SK-N-SH treated with all-trans-retinoic acid at 6 μM for 48 hours (cell line): ENCODE results near the gene ZSWIM7.

Experiments
- ATAC-seq: fragments of 200-7000 bp; cut with Tn5 transposase; 3 replicates; pipeline ENCODE4 v1.9.1; 2020; ENCODE audit warnings: mild to moderate bottlenecking, moderate library complexity
- BACH2 ChIP-seq: fragments of 250-450 bp; sonication (Bioruptor Pico); IDR thresholded peaks from 2 replicates; pipeline ENCODE4 v1.9.0; 2021; ENCODE audit warnings: mild to moderate bottlenecking, borderline replicate concordance
- CSDC2 ChIP-seq: fragments of 250-450 bp; sonication (Bioruptor Pico); IDR thresholded peaks from 2 replicates; pipeline ENCODE4 v1.5.0; 2020; ENCODE audit warnings: mild to moderate bottlenecking, moderate library complexity
- ESRRG ChIP-seq: fragments of 250-450 bp; sonication (Bioruptor Pico); IDR thresholded peaks from 2 replicates; pipeline ENCODE4 v1.6.1; 2021; ENCODE audit warnings: mild to moderate bottlenecking
- GLIS3 ChIP-seq: fragments of 250-450 bp; sonication (Bioruptor Pico); IDR thresholded peaks from 2 replicates; pipeline ENCODE4 v1.5.0; 2020; ENCODE audit warnings: mild to moderate bottlenecking, moderate library complexity
- ISL1 ChIP-seq: fragments of 250-450 bp; sonication (Bioruptor Pico); IDR thresholded peaks from 2 replicates; pipeline ENCODE4 v2.1.2; 2022; ENCODE audit warnings: mild to moderate bottlenecking, moderate library complexity
- OSR1 ChIP-seq: fragments of 250-450 bp; sonication (Bioruptor Pico); IDR thresholded peaks from 2 replicates; pipeline ENCODE4 v1.8.0; 2022; ENCODE audit warnings: moderate library complexity, mild to moderate bottlenecking, inconsistent platforms
- PPARA ChIP-seq: fragments of 250-450 bp; sonication (Bioruptor Pico); IDR thresholded peaks from 2 replicates; pipeline ENCODE4 v1.5.0; 2020; ENCODE audit warnings: mild to moderate bottlenecking, borderline replicate concordance
- RARB ChIP-seq: fragments of 250-450 bp; sonication (Bioruptor Pico); IDR thresholded peaks from 2 replicates; pipeline ENCODE4 v1.8.0; 2021; ENCODE audit warnings: mild to moderate bottlenecking, moderate library complexity
- TCF4 ChIP-seq: fragments of 250-450 bp; sonication (Bioruptor Pico); IDR thresholded peaks from 2 replicates; pipeline ENCODE4 v1.8.0; 2021; ENCODE audit warnings: mild to moderate bottlenecking, moderate library complexity, borderline replicate concordance
- TOX ChIP-seq: fragments of 250-450 bp; sonication (Bioruptor Pico); IDR thresholded peaks from 2 replicates; pipeline ENCODE4 v1.8.0; 2021; ENCODE audit warnings: mild to moderate bottlenecking, moderate library complexity, borderline replicate concordance
- ZC3H10 ChIP-seq: fragments of 250-450 bp; sonication (Bioruptor Pico); IDR thresholded peaks from 2 replicates; pipeline ENCODE4 v1.5.1; 2021; ENCODE audit warnings: mild to moderate bottlenecking, moderate library complexity
- ZFP3 ChIP-seq: fragments of 250-450 bp; sonication (Bioruptor Pico); IDR thresholded peaks from 2 replicates; pipeline ENCODE4 v1.5.0; 2020; ENCODE audit warnings: mild to moderate bottlenecking, moderate library complexity
- ZFP30 ChIP-seq: fragments of 450-650 bp; formaldehyde crosslinking; IDR thresholded peaks from 2 replicates; pipeline ENCODE4 v1.5.0; 2022; ENCODE audit warnings: mild to moderate bottlenecking, moderate library complexity
- ZNF565 ChIP-seq: fragments of 450-650 bp; formaldehyde crosslinking; conservative IDR thresholded peaks from 2 replicates; pipeline ENCODE4 v1.5.0; 2020; ENCODE audit warnings: low read depth, mild to moderate bottlenecking, moderate library complexity
- ZNF8 ChIP-seq: fragments of 450-650 bp; formaldehyde crosslinking; IDR thresholded peaks from 2 replicates; pipeline ENCODE4 v1.5.0; 2020; ENCODE audit warnings: mild to moderate bottlenecking, moderate library complexity
- TF ChIP-seq, protein P1 (sequence below): fragments of 250-450 bp; sonication (Bioruptor Pico); IDR thresholded peaks from 2 replicates; pipeline ENCODE4 v1.5.1; 2020; ENCODE audit warnings: low read depth, mild to moderate bottlenecking, moderate library complexity
- TF ChIP-seq, protein P2 (sequence below): fragments of 250-450 bp; sonication (Bioruptor Pico); IDR thresholded peaks from 2 replicates; pipeline ENCODE4 v1.8.0; 2020; ENCODE audit warnings: mild to moderate bottlenecking, moderate library complexity, borderline replicate concordance
- TF ChIP-seq, protein P3 (sequence below): fragments of 250-450 bp; sonication (Bioruptor Pico); IDR thresholded peaks from 2 replicates; pipeline ENCODE4 v1.8.0; 2021; ENCODE audit warnings: low read depth, mild to moderate bottlenecking, moderate library complexity, borderline replicate concordance
- TF ChIP-seq, protein P4 (sequence below): fragments of 250-450 bp; sonication (Bioruptor Pico); IDR thresholded peaks from 2 replicates; pipeline ENCODE4 v1.5.0; 2020; ENCODE audit warnings: mild to moderate bottlenecking, moderate library complexity
- TF ChIP-seq, protein P5 (sequence below): fragments of 250-450 bp; sonication (Bioruptor Pico); IDR thresholded peaks from 2 replicates; pipeline ENCODE4 v1.5.1; 2021; ENCODE audit warnings: mild to moderate bottlenecking, moderate library complexity

ZSWIM7 gene, protein sequence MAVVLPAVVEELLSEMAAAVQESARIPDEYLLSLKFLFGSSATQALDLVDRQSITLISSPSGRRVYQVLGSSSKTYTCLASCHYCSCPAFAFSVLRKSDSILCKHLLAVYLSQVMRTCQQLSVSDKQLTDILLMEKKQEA

DNA sequence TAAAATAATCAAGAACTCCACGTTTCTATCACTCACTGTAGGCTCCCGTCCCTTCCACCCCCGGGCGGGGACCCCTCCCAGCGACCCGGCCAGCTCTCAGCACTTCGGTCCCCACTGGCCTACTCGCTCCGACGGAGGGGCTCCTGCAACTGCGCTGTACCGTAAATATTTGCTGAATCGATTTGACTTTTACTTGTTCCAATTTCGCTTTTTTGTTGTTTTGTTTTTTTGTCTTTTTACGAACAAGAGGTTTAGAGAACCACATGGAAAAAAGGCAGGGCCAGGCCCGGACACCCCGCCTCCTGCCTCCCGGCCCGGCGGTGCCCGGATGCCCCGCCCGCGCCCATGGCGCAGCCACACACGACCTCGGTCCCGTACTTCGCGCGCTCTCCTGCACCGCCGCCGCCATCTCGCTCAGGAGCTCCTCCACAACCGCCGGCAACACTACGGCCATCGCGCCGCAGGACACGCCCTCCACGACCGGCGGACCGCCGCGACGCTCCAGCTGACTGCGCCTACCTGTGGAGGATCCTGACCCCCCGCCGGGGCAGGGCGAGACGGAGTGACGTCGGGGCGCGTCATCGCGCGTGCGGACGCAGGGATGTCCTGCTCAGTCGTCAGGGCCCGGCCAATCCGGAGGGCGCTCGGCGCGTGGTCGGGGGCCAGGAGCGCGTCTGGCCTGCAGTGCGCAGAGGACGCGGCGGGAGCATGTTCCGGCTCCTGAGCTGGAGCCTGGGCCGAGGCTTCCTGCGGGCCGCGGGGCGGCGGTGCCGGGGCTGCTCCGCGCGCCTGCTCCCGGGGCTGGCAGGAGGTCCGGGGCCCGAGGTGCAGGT is at the start of gene ZSWIM7, which contains the start of gene TTC19:
Gene ZSWIM7 (minus strand): TSS at position 564 of the 833 bp plus-strand sequence. CDS start 110 bp downstream, at position 454.
Gene TTC19 (plus strand): TSS at position 684 of the 833 bp plus-strand sequence. CDS start 25 bp downstream, at position 709.
- peak; percentile 94 for ATAC-seq
- TF ChIP-seq PPARA (CRISPR knock-in tag): no peak
- TF ChIP-seq ZC3H10 (CRISPR knock-in tag): 0 out of 2 replicates have a peak, but pooled peaks have one; percentile 37
- TF ChIP-seq ZFP3 (CRISPR knock-in tag): peak; percentile 93

DNA sequence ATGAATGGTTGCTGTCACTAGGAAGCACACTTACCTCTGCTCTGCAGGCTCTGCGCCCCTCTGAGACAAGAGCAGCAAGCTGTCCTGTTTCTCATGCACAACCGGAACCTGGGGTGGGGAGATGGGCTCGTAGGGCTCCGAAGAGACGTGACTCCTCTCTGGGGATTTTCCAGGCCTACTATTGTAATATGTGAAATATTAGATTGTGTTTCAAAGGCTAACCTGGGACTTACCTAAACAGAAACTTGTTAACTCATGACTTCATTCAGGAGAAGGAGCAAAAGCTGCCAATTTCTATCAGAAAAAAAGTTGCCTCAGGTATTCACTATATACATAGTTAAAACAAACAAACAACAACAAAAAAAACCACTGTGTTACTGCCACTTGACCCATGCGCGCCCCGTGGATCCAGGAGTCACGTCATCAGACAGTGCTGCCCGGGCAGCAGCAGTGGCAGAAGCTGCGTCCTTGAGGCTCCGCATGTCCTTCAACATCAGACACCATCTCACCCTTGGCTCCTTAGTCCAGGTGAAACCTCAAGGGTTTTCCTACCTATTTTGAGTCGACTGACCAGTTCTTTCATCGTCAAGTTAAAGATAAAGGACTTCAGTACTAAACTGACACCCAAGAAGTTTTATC is 49.4 kb upstream of the ZSWIM7 start:
- TF ChIP-seq BACH2 (CRISPR knock-in tag) (no peak), ZNF565 (CRISPR knock-in tag) (no peak), ISL1 (CRISPR knock-in tag) (no peak), RARB (CRISPR knock-in tag) (no peak), ESRRG (CRISPR knock-in tag) (no peak), CSDC2 (CRISPR knock-in tag) (no peak)
- TF ChIP-seq, protein P1, sequence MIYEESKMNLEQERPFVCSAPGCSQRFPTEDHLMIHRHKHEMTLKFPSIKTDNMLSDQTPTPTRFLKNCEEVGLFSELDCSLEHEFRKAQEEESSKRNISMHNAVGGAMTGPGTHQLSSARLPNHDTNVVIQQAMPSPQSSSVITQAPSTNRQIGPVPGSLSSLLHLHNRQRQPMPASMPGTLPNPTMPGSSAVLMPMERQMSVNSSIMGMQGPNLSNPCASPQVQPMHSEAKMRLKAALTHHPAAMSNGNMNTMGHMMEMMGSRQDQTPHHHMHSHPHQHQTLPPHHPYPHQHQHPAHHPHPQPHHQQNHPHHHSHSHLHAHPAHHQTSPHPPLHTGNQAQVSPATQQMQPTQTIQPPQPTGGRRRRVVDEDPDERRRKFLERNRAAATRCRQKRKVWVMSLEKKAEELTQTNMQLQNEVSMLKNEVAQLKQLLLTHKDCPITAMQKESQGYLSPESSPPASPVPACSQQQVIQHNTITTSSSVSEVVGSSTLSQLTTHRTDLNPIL (CRISPR knock-in tag): no peak
- no peak for ATAC-seq

DNA sequence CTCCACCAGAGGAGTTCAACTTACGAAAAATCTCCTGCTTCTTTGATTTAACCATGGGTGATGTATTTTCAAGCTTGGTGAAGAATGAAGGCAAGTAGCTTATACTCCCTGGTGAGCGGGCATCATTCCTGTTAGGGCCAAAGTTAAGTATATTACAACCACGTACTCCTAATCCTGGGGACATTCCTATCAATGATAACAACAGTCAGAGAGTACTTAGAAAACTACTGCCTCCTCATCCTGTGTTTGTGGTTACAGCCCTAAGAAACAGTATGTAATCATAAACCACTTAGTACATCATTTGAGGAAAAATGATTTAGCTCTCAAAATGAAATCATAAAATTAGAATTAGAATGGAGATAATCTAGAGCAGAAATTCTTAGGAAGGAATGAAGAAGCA is 47.5 kb upstream of the ZSWIM7 start:
- TF ChIP-seq TCF4 (CRISPR knock-in tag) (no peak), GLIS3 (CRISPR knock-in tag) (no peak), ESRRG (CRISPR knock-in tag) (no peak), OSR1 (CRISPR knock-in tag) (no peak), ISL1 (CRISPR knock-in tag) (no peak)
- TF ChIP-seq, protein P2, sequence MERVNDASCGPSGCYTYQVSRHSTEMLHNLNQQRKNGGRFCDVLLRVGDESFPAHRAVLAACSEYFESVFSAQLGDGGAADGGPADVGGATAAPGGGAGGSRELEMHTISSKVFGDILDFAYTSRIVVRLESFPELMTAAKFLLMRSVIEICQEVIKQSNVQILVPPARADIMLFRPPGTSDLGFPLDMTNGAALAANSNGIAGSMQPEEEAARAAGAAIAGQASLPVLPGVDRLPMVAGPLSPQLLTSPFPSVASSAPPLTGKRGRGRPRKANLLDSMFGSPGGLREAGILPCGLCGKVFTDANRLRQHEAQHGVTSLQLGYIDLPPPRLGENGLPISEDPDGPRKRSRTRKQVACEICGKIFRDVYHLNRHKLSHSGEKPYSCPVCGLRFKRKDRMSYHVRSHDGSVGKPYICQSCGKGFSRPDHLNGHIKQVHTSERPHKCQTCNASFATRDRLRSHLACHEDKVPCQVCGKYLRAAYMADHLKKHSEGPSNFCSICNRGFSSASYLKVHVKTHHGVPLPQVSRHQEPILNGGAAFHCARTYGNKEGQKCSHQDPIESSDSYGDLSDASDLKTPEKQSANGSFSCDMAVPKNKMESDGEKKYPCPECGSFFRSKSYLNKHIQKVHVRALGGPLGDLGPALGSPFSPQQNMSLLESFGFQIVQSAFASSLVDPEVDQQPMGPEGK (CRISPR knock-in tag): no peak
- ATAC-seq: no peak

DNA sequence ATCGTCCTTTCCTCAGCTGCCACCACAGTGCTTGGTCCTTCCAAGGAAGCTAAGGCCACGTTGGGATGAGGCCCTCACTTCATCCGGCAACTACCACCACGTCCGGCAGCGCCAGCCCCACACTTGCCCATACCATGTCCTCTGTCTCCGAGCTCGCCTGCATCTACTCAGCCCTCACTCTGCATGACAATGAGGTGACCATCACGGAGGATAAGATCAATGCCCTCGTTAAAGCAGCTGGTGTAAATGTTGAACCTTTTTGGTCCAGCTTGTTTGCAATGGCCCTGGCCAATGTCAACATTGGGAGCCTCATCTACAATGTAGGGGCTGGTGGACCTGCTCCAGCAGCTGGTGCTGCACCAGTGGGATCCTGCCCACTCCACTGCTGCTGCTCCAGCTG is 45.0 kb upstream of the ZSWIM7 start:
- TF ChIP-seq ZFP30 (CRISPR knock-in tag) (no peak), ZFP3 (CRISPR knock-in tag) (no peak), GLIS3 (CRISPR knock-in tag) (no peak), ZC3H10 (CRISPR knock-in tag) (no peak), ZNF8 (CRISPR knock-in tag) (no peak), TCF4 (CRISPR knock-in tag) (no peak), RARB (CRISPR knock-in tag) (no peak), TOX (CRISPR knock-in tag) (no peak), ESRRG (CRISPR knock-in tag) (no peak), OSR1 (CRISPR knock-in tag) (no peak)
- TF ChIP-seq, protein P3, sequence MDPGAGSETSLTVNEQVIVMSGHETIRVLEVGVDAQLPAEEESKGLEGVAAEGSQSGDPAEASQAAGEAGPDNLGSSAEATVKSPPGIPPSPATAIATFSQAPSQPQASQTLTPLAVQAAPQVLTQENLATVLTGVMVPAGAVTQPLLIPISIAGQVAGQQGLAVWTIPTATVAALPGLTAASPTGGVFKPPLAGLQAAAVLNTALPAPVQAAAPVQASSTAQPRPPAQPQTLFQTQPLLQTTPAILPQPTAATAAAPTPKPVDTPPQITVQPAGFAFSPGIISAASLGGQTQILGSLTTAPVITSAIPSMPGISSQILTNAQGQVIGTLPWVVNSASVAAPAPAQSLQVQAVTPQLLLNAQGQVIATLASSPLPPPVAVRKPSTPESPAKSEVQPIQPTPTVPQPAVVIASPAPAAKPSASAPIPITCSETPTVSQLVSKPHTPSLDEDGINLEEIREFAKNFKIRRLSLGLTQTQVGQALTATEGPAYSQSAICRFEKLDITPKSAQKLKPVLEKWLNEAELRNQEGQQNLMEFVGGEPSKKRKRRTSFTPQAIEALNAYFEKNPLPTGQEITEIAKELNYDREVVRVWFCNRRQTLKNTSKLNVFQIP (CRISPR knock-in tag): no peak
- TF ChIP-seq, protein P4, sequence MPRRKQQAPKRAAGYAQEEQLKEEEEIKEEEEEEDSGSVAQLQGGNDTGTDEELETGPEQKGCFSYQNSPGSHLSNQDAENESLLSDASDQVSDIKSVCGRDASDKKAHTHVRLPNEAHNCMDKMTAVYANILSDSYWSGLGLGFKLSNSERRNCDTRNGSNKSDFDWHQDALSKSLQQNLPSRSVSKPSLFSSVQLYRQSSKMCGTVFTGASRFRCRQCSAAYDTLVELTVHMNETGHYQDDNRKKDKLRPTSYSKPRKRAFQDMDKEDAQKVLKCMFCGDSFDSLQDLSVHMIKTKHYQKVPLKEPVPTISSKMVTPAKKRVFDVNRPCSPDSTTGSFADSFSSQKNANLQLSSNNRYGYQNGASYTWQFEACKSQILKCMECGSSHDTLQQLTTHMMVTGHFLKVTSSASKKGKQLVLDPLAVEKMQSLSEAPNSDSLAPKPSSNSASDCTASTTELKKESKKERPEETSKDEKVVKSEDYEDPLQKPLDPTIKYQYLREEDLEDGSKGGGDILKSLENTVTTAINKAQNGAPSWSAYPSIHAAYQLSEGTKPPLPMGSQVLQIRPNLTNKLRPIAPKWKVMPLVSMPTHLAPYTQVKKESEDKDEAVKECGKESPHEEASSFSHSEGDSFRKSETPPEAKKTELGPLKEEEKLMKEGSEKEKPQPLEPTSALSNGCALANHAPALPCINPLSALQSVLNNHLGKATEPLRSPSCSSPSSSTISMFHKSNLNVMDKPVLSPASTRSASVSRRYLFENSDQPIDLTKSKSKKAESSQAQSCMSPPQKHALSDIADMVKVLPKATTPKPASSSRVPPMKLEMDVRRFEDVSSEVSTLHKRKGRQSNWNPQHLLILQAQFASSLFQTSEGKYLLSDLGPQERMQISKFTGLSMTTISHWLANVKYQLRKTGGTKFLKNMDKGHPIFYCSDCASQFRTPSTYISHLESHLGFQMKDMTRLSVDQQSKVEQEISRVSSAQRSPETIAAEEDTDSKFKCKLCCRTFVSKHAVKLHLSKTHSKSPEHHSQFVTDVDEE (CRISPR knock-in tag): no peak
- TF ChIP-seq, protein P5, sequence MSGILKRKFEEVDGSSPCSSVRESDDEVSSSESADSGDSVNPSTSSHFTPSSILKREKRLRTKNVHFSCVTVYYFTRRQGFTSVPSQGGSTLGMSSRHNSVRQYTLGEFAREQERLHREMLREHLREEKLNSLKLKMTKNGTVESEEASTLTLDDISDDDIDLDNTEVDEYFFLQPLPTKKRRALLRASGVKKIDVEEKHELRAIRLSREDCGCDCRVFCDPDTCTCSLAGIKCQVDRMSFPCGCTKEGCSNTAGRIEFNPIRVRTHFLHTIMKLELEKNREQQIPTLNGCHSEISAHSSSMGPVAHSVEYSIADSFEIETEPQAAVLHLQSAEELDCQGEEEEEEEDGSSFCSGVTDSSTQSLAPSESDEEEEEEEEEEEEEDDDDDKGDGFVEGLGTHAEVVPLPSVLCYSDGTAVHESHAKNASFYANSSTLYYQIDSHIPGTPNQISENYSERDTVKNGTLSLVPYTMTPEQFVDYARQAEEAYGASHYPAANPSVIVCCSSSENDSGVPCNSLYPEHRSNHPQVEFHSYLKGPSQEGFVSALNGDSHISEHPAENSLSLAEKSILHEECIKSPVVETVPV (CRISPR knock-in tag): no peak
- no peak for ATAC-seq
